ENCODE results near the gene KDF1. TPM values are rescaled to one million over a fixed set of nuclear protein-coding genes. Genes with fewer than 3 reads are reported as not detected.

Gene KDF1
- total and polyA plus RNA-seq, 2 of the 13 experiments (the other 11 are each of a cell fraction or from before 2014, with no cell fraction given), result 1.9 to 4.9 TPM

DNA sequence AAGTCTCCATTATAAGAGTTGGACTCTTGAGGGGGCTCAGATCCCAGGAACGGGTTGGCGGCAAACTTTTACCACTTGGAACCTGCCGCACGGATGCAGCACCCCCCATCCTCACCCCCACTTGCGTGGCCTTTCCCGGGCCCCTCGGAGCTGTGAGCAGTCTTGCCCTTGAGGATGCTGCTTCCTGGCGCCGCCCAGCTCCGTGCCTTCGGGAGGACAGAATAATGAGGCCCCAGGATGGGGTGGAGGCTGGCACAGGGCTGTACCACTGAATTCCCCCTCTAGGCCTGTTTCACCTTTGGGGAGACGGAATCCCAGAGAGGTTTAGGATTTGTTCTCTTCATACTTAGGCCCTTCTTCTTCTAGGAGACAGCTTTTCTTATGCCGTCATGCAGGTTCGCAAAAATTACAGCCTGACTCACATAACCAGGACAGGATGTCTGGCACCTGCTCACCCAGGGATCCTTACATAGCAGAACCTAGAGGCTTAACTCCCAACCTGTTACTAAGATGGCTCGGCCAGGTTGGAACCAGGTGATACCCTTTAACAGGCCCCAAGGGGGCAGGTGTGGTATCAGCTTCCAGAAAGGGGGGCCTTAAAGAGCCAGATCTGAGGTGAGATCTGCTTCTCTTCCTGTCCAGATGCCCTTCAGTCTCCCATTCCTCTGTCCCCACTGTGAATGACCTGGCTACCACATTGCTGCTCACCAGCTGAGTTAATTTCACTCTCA is 34.7 kb upstream of the KDF1 start (continued):
- TF ChIP-seq, protein P1, sequence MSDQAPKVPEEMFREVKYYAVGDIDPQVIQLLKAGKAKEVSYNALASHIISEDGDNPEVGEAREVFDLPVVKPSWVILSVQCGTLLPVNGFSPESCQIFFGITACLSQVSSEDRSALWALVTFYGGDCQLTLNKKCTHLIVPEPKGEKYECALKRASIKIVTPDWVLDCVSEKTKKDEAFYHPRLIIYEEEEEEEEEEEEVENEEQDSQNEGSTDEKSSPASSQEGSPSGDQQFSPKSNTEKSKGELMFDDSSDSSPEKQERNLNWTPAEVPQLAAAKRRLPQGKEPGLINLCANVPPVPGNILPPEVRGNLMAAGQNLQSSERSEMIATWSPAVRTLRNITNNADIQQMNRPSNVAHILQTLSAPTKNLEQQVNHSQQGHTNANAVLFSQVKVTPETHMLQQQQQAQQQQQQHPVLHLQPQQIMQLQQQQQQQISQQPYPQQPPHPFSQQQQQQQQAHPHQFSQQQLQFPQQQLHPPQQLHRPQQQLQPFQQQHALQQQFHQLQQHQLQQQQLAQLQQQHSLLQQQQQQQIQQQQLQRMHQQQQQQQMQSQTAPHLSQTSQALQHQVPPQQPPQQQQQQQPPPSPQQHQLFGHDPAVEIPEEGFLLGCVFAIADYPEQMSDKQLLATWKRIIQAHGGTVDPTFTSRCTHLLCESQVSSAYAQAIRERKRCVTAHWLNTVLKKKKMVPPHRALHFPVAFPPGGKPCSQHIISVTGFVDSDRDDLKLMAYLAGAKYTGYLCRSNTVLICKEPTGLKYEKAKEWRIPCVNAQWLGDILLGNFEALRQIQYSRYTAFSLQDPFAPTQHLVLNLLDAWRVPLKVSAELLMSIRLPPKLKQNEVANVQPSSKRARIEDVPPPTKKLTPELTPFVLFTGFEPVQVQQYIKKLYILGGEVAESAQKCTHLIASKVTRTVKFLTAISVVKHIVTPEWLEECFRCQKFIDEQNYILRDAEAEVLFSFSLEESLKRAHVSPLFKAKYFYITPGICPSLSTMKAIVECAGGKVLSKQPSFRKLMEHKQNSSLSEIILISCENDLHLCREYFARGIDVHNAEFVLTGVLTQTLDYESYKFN (CRISPR knock-in tag; conservative IDR thresholded peaks at IDR 0.05), result no peak
- no peak for TF ChIP-seq SATB2 (CRISPR knock-in tag; IDR thresholded peaks at IDR 0.05)
- TF ChIP-seq FOSL1 (CRISPR knock-in tag; IDR thresholded peaks at IDR 0.05; ENCODE audit: borderline replicate concordance), result no peak
- TF ChIP-seq RNF2 (conservative IDR thresholded peaks at IDR 0.05; ENCODE audit: low read depth), result no peak
- TF ChIP-seq TAF1 (CRISPR knock-in tag; IDR thresholded peaks at IDR 0.05), result peak; percentile 18
- TF ChIP-seq, protein P2, sequence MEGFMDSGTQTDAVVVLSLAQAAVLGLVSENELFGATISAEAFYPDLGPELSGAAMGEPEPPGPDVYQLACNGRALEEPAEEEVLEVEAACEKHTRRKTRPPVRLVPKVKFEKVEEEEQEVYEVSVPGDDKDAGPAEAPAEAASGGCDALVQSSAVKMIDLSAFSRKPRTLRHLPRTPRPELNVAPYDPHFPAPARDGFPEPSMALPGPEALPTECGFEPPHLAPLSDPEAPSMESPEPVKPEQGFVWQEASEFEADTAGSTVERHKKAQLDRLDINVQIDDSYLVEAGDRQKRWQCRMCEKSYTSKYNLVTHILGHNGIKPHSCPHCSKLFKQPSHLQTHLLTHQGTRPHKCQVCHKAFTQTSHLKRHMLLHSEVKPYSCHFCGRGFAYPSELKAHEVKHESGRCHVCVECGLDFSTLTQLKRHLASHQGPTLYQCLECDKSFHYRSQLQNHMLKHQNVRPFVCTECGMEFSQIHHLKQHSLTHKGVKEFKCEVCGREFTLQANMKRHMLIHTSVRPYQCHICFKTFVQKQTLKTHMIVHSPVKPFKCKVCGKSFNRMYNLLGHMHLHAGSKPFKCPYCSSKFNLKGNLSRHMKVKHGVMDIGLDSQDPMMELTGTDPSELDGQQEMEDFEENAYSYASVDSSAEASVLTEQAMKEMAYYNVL (CRISPR knock-in tag; IDR thresholded peaks at IDR 0.05; ENCODE audit: borderline replicate concordance), result no peak
- TF ChIP-seq EHMT2 (IDR thresholded peaks at IDR 0.05; ENCODE audit: borderline replicate concordance, low read depth, low read length), result no peak
- TF ChIP-seq, protein P3, sequence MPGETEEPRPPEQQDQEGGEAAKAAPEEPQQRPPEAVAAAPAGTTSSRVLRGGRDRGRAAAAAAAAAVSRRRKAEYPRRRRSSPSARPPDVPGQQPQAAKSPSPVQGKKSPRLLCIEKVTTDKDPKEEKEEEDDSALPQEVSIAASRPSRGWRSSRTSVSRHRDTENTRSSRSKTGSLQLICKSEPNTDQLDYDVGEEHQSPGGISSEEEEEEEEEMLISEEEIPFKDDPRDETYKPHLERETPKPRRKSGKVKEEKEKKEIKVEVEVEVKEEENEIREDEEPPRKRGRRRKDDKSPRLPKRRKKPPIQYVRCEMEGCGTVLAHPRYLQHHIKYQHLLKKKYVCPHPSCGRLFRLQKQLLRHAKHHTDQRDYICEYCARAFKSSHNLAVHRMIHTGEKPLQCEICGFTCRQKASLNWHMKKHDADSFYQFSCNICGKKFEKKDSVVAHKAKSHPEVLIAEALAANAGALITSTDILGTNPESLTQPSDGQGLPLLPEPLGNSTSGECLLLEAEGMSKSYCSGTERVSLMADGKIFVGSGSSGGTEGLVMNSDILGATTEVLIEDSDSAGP (CRISPR knock-in tag; IDR thresholded peaks at IDR 0.05; ENCODE audit: borderline replicate concordance), result no peak; the same call in 1 of the 2 replicates
- TF ChIP-seq, protein P4, sequence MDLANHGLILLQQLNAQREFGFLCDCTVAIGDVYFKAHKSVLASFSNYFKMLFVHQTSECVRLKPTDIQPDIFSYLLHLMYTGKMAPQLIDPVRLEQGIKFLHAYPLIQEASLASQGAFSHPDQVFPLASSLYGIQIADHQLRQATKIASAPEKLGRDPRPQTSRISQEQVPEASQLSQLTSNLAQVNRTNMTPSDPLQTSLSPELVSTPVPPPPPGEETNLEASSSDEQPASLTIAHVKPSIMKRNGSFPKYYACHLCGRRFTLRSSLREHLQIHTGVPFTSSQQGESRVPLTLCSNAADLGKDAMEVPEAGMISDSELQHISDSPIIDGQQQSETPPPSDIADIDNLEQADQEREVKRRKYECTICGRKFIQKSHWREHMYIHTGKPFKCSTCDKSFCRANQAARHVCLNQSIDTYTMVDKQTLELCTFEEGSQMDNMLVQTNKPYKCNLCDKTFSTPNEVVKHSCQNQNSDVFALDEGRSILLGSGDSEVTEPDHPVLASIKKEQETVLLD (CRISPR knock-in tag; IDR thresholded peaks at IDR 0.05; ENCODE audit: low read depth), result no peak
- no peak for TF ChIP-seq NFIB (CRISPR knock-in tag; IDR thresholded peaks at IDR 0.05; ENCODE audit: borderline replicate concordance)
- 0 out of 2 replicates have a peak, but pooled peaks have one; percentile 18 for TF ChIP-seq RXRB (CRISPR knock-in tag; IDR thresholded peaks at IDR 0.05; ENCODE audit: borderline replicate concordance)
- no peak for TF ChIP-seq ZNF335 (CRISPR knock-in tag; IDR thresholded peaks at IDR 0.05)
- no peak for TF ChIP-seq ZSCAN25 (CRISPR knock-in tag; IDR thresholded peaks at IDR 0.05)
- TF ChIP-seq ZBTB43 (CRISPR knock-in tag; conservative IDR thresholded peaks at IDR 0.05), result no peak
- no peak for TF ChIP-seq FUBP1 (CRISPR knock-in tag; IDR thresholded peaks at IDR 0.05; ENCODE audit: borderline replicate concordance)
- TF ChIP-seq SPEN (CRISPR knock-in tag; IDR thresholded peaks at IDR 0.05; ENCODE audit: low read depth), result peak; percentile 15; the same call in 1 of the 2 replicates
